Neutrophil (primary cell): Measurements from ENCODE around the gene RNGTT.
"Not testable (repeated sequence)": the region's sequence is repeated elsewhere in the genome, so short reads cannot be mapped to it uniquely, and the experiment has no call there.

ENCODE experiments used
- H3K27ac ChIP-seq: fragments of 200-600 bp; sonication (generic); 2 replicates; pipeline ENCODE4 v1.5.1; 2016; ENCODE audit warnings: mild to moderate bottlenecking, moderate library complexity
- H3K27me3 ChIP-seq: fragments of 200-600 bp; sonication (generic); 2 replicates; pipeline ENCODE4 v1.6.0; 2016; ENCODE audit warnings: mild to moderate bottlenecking
- H3K36me3 ChIP-seq: fragments of 200-600 bp; sonication (generic); 2 replicates; pipeline ENCODE4 v1.5.1; 2017
- H3K4me1 ChIP-seq, 2 experiments: fragments of 200-600 bp in 1 of 2; sonication (generic) in 1 of 2; 1 replicate in 1 of 2; 2 replicates in 1 of 2; pipeline versions ENCODE4 v1.5.1 to v1.6.1; 2013 to 2016; ENCODE audit warnings: low read depth in 1 of 2, low read length in 1 of 2, mild to moderate bottlenecking in 1 of 2, moderate library complexity in 1 of 2; ENCODE audit not compliant: control insufficient read depth in 1 of 2, insufficient read depth in 1 of 2
- H3K4me3 ChIP-seq, 2 experiments: fragments of 200-600 bp in 1 of 2; sonication (generic) in 1 of 2; 1 replicate in 1 of 2; 2 replicates in 1 of 2; pipeline ENCODE4 v1.5.1; 2013 to 2016; ENCODE audit warnings: low read depth in 1 of 2, low read length in 1 of 2, mild to moderate bottlenecking in 1 of 2, moderate library complexity in 1 of 2
- H3K9me3 ChIP-seq: fragments of 200-600 bp; sonication (generic); 2 replicates; pipeline ENCODE4 v1.5.1; 2016
- CTCF ChIP-seq: fragments of 200-600 bp; sonication (generic); IDR thresholded peaks from 2 replicates; pipeline ENCODE4 v1.5.1; 2016; ENCODE audit warnings: antibody characterized with exemption

The RNGTT gene

GRCh38 chr6:88914180-88914579, 49.2 kb downstream of the RNGTT start:
- Histone ChIP-seq H3K4me1 (peaks cover under 1 to 2% of the 10 kb centered on the region in 2 experiments), H3K9me3 (no peaks in the 10 kb centered on the region), H3K36me3 (no peaks in the 10 kb centered on the region), H3K27me3 (no peaks in the 10 kb centered on the region), H3K4me3 (no peak overlapping the region), H3K27ac (no peak overlapping the region)
- no peak for TF ChIP-seq CTCF

DNA sequence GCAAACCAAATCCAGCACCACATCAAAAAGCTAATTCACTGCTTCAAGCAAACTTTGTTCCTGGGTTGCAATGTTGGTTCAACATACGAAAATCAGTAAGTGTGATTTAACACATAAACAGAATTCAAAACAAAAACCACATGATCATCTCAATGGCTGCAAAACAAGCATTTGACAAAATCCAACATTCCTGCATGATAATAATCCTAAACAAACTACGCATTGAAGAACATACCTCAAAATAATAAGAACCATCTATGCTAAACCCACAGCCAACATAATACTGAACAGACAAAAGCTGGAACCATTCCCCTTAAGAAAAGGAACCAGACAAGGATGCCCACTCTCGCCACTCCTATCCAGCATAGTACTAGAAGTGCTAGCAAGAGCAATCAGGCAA, 49.9 kb downstream of the RNGTT start:
- Histone ChIP-seq H3K36me3 (no peaks in the 10 kb centered on the region), H3K4me1 (peaks cover 7 to 9% of the 10 kb centered on the region in 2 experiments), H3K9me3 (no peaks in the 10 kb centered on the region), H3K27ac (no peak overlapping the region), H3K4me3 (no peak overlapping the region), H3K27me3 (no peaks in the 10 kb centered on the region)
- no peak for TF ChIP-seq CTCF

- TF ChIP-seq CTCF, result no peak
- no peaks in the 10 kb centered on the region for H3K9me3 ChIP-seq
- H3K27ac ChIP-seq, result no peak overlapping the region
- H3K36me3 ChIP-seq, result no peaks in the 10 kb centered on the region
- H3K4me3 ChIP-seq, result no peak overlapping the region
- peaks cover 7 to 9% of the 10 kb centered on the region in 2 experiments for H3K4me1 ChIP-seq
- H3K27me3 ChIP-seq, result no peaks in the 10 kb centered on the region
Measured at GRCh38 chr6:88910922-88911778, 52.3 kb downstream of the RNGTT start.

DNA sequence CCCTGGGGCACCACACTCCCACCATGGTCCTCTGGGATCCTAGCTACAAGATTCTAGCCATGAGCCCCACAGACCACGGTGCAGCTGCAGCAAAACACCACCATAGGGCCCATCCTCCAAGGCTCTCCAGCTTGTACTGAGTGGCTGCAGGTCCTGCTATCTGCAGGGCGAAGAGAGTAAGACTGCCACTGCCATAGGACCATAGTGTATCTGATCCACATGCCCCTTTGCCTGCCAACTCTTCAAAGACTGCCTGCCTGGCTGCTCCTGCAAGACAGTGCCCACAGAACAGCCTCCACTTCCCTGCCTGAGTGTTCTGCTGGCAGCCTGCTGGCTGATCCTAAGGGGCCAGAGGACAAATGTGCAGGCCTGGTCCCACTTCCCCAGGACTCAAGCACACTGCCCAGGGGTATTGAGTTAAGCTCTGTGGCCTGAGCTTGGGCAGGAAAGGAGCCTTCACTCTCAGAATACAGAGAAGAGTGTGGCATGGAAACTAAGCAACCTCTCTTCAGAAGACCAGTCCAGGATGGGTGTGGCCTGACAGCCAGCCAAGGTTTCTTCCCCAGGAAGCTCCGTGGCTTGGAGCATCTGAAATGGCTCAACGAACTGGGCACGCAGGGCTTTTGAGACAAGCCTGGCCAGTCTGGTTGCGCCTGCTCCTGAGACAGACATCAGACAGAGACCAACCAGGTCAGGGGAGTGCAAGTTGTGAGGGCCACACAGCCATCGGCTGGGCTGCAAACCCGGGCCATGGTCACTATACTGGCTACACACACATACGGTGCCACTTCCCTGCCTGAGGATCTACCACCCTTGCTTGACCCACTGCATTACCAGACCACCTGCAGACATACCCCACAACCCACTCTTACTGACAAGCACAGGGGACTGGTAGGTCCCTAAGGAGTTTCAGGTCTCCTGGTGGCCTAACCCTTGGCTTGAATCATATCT, 54.5 kb downstream of the RNGTT start:
- H3K36me3 ChIP-seq, result peaks cover 3% of the 10 kb centered on the region
- peaks cover 7 to 9% of the 10 kb centered on the region in 2 experiments for H3K4me1 ChIP-seq
- H3K27me3 ChIP-seq, result no peaks in the 10 kb centered on the region
- H3K4me3 ChIP-seq, result no peak overlapping the region
- no peak for TF ChIP-seq CTCF
- no peaks in the 10 kb centered on the region for H3K9me3 ChIP-seq
- H3K27ac ChIP-seq, result no peak overlapping the region

DNA sequence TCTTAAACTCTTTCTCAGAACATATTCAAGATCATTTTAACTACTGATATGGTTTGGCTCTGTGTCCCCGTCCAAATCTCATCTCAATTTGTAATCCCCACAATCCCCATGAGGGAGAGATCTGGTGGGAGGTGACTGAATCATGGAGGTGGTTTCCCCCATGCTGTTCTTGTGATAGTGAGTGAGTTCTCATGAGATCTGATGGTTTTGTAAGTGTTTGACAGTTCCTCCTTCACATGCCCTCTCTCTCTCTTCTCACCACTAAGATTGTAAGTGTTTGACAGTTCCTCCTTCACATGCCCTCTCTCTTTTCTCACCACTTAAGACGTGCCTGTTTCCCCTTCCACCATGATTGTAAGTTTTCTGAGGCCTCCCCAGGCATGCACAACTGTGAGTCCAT, 56.3 kb downstream of the RNGTT start:
- not testable (repeated sequence) for H3K4me3 ChIP-seq

More for the DNA sequence above, 56.3 kb downstream of the RNGTT start:
- H3K9me3 ChIP-seq, H3K4me1 ChIP-seq, H3K27me3 ChIP-seq: not testable (repeated sequence)
- Histone ChIP-seq H3K36me3 (peaks cover 13% of the 10 kb centered on the region), H3K27ac (peak overlapping the region; percentile 21)
